ENCODE data around the gene NDUFC2.

DNA sequence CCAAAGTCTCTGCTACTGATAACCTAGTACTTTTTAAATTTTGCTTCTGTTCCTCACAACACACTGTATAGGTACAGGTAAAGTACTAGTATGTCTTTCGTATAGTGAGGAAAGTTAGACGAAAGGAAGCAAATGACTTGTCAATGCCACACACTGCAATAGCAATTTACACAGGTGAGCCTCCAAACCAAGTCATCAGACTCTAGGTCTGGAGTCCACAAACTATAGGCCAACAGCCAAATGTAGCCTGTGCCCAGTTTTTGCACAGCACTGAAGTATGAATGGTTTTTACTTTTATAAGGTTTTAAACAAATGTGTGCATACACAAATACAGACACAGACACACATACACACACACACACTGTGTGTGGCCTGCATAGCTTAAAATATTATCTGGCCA, 31.6 kb upstream of the NDUFC2 start:
- TF ChIP-seq CTCF (IDR thresholded peaks at IDR 0.05) (no peak), POLR2AphosphoS5 (IDR thresholded peaks at IDR 0.05) (no peak), POLR2A (IDR thresholded peaks at IDR 0.05) (no peak)

Data from sigmoid colon (tissue), 4 donors.